GM19452 (cell line): ENCODE data around the gene TSR3.

ENCODE experiments used
- ATAC-seq: cut with Tn5 transposase; IDR thresholded peaks from one replicate; pipeline ENCODE4 v1.9.1; 2021; ENCODE audit not compliant: unreplicated experiment

Gene TSR3

GRCh38 chr16:1311212-1311737 is 40.4 kb downstream of the TSR3 start:
- ATAC-seq = no peak

GRCh38 chr16:1310832-1311200 is 40.9 kb downstream of the TSR3 start:
- ATAC-seq = no peak

GRCh38 chr16:1309888-1310831 is 41.5 kb downstream of the TSR3 start:
- no peak for ATAC-seq

- ATAC-seq = peak; percentile 54
These were observed 42.4 kb downstream of the TSR3 start, which contains the start of gene UBE2I for GRCh38 chr16:1308977-1309885. TSS of gene UBE2I (plus strand) at chr16:1309636. CDS start at chr16:1314031, 4,395 bp downstream.

GRCh38 chr16:1308036-1308976 is 43.4 kb downstream of the TSR3 start:
- ATAC-seq = peak; percentile 14

GRCh38 chr16:1306334-1306733 is 45.3 kb downstream of the TSR3 start:
- ATAC-seq = no peak

GRCh38 chr16:1305823-1306222 is 45.9 kb downstream of the TSR3 start:
- no peak for ATAC-seq

GRCh38 chr16:1301562-1301961 is 50.1 kb downstream of the TSR3 start:
- ATAC-seq = no peak

GRCh38 chr16:1300664-1301476 is 50.8 kb downstream of the TSR3 start:
- ATAC-seq = no peak

GRCh38 chr16:1299868-1300203 is 51.8 kb downstream of the TSR3 start:
- no peak for ATAC-seq
